Parietal lobe (tissue), 2 donors: Measurements from ENCODE around the gene PLA2G4F. TPM values are rescaled to one million over a fixed set of nuclear protein-coding genes. Genes with fewer than 3 reads are reported as not detected.

Source experiments
- small RNA-seq: library from RNA; depleted of rRNA; stranded (forward); fragments of <200 nt; gene quantifications from one replicate; pipeline ENCODE3, GENCODE V24; 2014; ENCODE audit warnings: low replicate concordance
- total RNA-seq: library from RNA; depleted of rRNA; stranded (reverse); fragments of >200 nt; gene quantifications from one replicate; pipeline ENCODE4 v1.2.3, GENCODE V29; 2014

PLA2G4F gene
- not detected for total RNA-seq

GRCh38 chr15:42156243-42156922 lies at the start of gene PLA2G4F:
TSS of gene PLA2G4F (minus strand) at chr15:42156636. CDS start at chr15:42156549, 87 bp downstream.

GRCh38 chr15:42094512-42094963 lies 61.9 kb downstream of the PLA2G4F start, which contains the start of gene PLA2G4D:
TSS of gene PLA2G4D (minus strand) at chr15:42094562. CDS start at chr15:42094459, 103 bp downstream.

Small RNAs within 50 kb of the gene (small RNA-seq; reads per million reads assigned to genes)
- gene MIR627: 0.12 reads per million

Other genes starting within 250 kb of the PLA2G4F start
- gene EHD4, start 184.1 kb downstream of the PLA2G4F start, total RNA-seq: 1.9 TPM
- not detected for gene PLA2G4E, start 135.6 kb downstream of the PLA2G4F start, total RNA-seq
- gene PLA2G4D, start 62.1 kb downstream of the PLA2G4F start, total RNA-seq: not detected
- 109 TPM for gene VPS39, start 51.7 kb upstream of the PLA2G4F start, total RNA-seq
- 21.0 TPM for gene GANC, start 116.6 kb upstream of the PLA2G4F start, total RNA-seq
- 76.1 TPM for gene TMEM87A, start 116.8 kb upstream of the PLA2G4F start, total RNA-seq
- 1.9 TPM for gene CAPN3, start 202.9 kb upstream of the PLA2G4F start, total RNA-seq